GM19455 (cell line): ENCODE results near the gene CDH23.
A peak's percentile ranks its signal among the peaks of the same experiment; 100 is the strongest.

ENCODE experiments used
- ATAC-seq: cut with Tn5 transposase; IDR thresholded peaks from one replicate; pipeline ENCODE4 v1.9.1; 2021; ENCODE audit not compliant: unreplicated experiment

Gene CDH23

DNA sequence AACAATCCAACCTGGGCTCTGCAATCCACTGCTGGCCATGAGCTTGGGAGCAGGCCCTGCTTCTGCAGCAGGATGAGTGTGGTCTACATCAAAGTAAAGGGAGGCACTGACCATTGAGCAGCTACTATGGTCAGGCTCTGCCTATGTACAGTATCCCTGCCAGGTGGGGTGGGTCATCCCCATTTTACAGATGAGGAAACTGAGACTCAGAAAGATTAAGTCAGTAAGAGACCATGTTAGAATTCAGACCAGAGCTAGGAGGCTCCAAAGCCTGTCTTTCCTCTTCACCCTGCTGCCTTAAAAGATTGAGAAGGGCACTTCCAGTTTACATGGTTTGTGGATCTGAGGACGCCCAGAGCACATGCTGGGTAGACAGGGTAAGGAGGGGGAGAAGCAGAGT, 27.1 kb upstream of the CDH23 start:
- no peak for ATAC-seq

- ATAC-seq = no peak
Observed at GRCh38 chr10:71370031-71370430, 26.7 kb upstream of the CDH23 start.

GRCh38 chr10:71371750-71372166, 25.0 kb upstream of the CDH23 start:
- ATAC-seq = peak; percentile 44

GRCh38 chr10:71372882-71373495, 23.7 kb upstream of the CDH23 start:
- ATAC-seq = peak; percentile 53

GRCh38 chr10:71374481-71375233, 22.1 kb upstream of the CDH23 start:
- no peak for ATAC-seq

DNA sequence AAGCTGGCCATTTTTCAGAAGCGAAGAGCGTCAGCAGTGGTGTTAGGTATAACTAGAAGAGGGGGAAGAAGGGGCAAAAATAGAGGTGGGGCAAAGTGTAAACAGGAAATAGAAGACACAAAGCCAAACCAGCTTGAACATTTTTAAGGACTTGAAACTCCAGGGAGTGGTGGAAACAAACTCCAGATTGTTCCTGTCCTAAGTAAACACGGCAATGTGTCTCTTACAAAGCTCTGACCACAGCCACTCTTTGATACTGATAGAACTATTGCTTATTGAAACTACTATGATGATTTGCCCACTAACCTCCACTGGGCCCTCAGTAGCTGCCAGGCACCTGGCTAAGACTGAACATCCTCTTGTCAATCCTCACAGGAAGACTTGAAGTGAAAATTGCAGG, 20.8 kb upstream of the CDH23 start:
- ATAC-seq = no peak

DNA sequence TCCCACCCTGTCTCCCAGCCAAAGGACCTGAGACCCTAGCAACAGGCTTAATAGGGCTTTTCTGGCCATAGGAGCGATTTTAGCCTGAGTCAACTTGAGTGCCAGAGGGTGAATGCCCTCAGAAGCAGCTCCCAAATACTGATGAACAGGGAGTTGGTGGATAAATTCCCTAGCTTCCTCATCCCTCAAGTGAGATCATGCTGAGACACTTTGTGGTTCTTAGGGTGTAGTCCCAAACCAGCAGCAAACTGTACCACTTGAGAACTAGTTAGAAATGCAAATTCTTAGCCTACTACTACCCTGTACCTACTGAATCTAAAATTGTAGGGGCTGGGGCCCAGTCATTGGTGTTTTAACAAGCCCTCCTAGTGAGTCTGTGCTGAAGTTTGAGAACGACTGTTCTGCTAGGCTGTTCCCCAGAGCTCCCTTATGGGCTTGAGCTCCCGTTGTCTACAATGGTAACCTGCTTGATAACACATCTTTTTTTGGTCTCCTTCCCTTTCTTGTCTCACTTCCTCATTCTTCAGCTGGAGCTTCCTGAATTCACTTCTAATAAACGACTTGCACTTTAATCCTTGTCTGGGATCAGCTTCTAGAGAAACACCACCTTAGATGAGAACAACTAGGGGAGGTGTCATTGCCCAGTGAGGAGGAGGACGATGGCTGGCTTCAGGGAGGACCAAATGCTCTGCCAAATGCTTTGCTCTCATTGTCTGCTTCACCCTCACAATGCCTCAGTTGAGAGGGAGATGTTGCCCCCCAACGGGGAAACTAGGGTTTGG, 18.2 kb upstream of the CDH23 start:
- no peak for ATAC-seq

DNA sequence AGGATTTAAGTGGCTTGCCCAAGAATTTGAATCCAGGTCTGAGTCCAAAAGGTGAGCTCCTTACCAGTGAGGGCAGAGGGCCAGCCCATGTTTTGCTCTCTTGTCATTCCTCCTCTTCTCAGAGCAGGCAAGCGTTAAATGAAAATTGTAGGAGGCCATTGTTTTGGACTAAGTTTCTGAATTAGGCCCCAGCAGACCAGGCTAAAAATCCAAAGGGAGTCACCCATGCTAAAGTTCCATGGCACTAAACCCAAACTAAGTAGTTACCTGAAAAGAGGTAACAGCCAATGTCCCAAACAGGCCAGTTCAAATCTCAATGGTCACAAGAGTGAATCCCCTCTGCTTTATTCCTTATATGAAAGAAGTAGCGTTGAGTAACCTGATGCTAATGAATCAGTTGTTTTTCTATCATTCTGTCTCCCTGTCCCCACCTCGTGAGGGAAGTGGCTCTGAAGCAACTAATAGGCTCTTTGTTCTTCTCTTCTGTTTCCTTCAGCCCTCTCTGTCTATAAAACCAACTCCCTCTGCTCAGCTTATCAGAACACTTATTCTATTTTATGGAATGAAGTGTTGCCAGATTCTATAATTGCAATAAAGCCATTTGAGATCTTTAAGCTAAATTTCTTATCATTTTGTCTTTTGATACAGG, 17.5 kb upstream of the CDH23 start:
- no peak for ATAC-seq

GRCh38 chr10:71380841-71381240, 15.9 kb upstream of the CDH23 start:
- ATAC-seq = no peak

DNA sequence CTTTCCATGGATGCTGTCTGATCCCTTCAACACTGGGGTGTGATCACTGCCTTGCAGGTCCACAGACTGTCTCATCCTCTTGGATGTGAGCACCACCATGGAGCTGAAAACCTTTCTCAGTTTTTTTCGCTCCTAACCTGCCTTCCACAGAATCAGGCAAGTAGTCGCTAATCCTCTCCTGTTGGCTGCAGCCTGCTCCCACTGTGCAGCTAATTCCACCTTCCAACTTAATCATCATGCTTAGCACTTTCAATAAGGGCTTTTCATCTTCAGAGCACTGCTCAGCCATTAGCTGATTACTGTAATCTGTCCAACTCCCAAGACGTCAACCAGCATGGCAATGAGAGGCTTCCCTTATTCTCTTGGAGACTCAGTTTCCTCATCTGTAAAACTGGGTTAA, 15.1 kb upstream of the CDH23 start:
- ATAC-seq = no peak

- no peak for ATAC-seq
Observed at GRCh38 chr10:71382028-71382427, 14.7 kb upstream of the CDH23 start.

GRCh38 chr10:71382757-71383156, 14.0 kb upstream of the CDH23 start:
- ATAC-seq = no peak

DNA sequence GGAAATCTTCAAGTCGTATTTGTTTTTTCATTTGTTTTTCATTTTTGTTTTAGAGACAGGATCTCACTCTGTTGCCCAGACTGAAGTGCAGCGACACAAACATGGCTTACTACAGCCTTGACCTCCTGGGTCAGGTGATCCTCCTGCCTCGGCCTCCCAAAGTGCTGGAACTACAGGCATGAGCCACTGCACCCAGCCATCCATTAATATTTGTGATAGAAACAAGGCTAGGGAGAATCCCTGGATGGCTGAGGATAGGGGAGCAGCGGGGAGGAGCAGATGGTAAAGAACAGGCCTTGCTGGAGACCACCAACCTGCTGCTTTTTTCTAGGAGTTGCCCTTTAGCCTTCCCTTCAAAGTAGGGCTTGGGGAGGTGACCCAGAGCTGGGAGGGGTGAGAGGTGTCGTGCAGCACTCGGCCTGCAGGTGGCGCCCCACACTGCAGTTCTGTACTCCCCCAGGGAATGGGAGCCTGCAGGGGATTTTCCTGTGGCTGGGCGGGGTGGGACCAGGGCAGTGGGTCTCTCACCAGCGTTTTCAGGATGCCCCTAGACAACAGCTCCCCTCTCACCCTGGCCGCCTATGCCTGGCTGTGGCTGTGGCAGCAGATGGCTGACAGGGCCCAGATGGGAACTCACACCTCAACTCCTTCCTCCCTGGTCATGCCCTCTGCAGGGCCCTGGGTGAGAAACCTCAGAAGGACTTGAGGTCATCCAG, 12.6 kb upstream of the CDH23 start:
- ATAC-seq = no peak

DNA sequence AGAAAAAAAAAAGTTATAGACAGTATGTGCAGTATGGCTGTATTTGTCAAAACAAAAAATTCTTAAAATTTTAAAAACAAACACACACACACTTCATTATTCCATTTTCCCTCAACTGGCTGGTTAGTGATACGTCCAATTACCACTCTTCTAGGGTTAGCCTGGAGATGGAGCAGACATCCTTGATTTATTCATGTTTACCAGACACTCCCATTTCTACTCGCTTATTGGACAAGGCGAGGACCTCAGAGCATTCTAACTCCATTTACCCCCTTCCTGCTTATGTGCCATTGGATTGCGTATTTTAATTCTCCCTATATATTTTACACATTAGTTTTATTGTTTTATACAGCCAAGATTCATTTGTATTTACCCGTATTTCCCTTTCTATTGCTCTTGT, 8.5 kb upstream of the CDH23 start:
- no peak for ATAC-seq

DNA sequence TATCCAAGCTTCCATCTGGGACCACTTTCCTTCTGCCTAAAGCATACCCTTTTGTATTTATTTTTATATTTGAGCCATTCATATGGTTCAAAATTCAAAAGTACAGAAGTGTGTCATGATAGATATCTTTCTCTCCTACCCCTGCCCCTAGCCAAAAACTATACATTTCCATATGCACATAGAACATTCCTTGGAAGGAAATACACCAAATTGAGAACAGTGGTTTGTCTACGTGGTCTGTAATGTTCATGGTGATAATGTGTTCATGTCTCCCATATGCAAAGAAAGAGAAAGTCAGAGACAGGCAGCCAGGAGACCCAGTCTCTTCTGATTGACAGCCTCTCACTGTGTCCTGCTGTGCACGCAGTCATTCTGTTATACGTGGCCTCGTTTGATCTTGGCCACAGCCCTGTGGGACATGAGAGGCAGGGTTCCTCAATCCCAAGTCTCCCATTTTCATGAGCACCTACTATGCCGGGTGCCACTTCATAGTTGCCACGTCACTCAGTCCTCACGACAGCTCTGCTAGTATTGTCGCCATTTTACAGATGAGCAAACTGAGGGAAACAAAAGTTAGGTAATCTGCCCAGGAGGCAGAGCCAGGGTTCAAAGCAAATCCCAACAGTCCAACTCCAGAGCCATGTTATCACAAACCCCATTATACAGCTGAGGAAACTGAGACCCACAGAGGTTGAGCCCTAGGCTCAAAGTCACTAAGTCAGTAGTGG, 8.0 kb upstream of the CDH23 start:
- no peak for ATAC-seq

DNA sequence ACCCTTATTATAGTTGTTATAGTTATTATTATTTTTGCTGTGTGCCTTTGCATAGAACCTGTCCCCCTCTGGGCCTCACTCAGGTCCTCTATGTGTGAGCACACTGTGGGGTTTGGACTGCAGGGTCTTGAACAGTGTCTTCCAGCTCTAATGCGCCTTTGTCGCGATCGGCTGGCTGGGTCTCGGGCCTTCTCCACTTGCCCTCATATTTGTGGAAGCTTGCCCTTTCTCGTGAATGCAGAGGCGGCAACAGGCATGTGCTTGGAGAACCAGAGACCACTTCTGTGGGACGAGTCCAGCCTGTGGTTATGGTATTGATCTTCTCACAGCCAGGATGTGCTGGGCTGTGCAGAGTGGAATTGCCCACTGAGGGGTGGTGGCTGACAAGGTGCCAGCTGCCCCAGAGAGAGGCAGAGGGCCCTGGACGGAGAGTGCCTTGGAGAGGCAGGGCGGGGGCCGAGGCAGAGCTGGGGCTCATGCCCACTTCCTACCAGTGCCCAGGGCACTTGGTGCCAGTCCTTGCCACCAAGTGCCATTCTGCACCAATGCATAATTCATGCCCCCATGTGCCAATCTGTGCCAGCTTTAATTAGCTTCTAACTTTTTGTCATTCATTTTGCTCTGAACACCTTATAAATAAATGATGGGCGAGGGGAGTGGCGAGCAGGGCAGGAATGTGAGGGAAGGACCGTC, 6.8 kb upstream of the CDH23 start:
- ATAC-seq = no peak

GRCh38 chr10:71390461-71390835, 6.3 kb upstream of the CDH23 start:
- ATAC-seq = no peak

DNA sequence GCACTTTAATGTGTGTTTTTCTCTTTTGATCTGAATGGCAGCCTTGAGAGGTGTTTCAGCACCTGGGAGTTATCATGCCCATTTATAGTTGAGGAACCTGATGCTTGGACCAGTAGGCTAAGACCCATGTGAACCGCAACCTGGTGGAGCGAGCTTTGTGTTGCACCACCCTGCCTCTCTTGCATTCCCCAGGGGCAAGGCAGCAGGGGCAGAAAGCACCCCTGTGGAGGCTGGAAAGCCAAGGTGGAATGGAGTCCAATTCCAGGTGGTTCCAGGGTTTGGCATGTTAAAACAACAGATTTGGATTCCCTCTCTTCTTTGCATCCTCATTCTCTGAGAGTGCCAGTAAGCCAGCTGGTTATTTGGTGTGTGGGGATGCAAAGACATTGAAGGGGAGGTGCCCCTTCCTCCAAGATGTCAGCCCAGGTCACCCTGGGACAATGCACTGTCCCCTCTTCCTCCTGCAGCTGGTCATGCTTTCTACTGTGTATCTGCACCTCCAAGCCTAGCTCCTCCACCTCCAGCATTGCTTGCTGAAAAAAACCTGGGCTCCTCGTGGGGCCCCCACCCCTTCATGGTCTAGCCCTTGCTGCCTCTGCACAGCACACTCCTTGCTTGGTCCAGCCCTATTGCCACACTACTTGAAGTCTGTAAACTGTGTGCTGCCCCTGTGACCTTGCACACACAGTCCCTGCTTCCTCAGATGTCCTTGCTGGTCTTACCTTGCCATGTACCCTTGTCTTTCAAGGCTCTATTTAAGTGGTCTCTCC, 5.6 kb upstream of the CDH23 start:
- ATAC-seq = no peak

DNA sequence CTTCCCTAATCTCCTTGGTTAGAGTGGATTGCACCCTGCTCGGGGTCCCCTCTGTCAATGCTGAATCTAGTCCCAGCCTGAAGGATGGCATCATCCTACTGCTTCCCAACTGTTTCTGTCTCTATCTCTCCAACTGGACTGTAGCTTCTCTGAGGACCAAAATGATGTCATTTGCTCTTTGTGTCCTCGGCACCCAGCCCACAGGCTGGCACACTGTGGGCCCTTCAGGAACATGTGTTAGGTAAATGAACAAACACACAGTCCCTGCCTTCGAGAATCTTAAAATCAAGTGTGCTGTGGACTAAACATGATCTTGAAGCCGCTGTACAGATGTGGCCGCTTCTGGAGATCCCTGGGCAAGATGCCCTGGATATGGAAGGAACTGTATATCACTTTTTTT, 5.0 kb upstream of the CDH23 start:
- ATAC-seq = no peak
